ENCODE data around the gene TMEM259. TPM values are rescaled to one million over a fixed set of nuclear protein-coding genes. Genes with fewer than 3 reads are reported as not detected.

Gene TMEM259
- total and polyA plus RNA-seq, 2 of the 13 experiments (the other 11 are each of a cell fraction or from before 2014, with no cell fraction given), result 64.7 to 164 TPM

DNA sequence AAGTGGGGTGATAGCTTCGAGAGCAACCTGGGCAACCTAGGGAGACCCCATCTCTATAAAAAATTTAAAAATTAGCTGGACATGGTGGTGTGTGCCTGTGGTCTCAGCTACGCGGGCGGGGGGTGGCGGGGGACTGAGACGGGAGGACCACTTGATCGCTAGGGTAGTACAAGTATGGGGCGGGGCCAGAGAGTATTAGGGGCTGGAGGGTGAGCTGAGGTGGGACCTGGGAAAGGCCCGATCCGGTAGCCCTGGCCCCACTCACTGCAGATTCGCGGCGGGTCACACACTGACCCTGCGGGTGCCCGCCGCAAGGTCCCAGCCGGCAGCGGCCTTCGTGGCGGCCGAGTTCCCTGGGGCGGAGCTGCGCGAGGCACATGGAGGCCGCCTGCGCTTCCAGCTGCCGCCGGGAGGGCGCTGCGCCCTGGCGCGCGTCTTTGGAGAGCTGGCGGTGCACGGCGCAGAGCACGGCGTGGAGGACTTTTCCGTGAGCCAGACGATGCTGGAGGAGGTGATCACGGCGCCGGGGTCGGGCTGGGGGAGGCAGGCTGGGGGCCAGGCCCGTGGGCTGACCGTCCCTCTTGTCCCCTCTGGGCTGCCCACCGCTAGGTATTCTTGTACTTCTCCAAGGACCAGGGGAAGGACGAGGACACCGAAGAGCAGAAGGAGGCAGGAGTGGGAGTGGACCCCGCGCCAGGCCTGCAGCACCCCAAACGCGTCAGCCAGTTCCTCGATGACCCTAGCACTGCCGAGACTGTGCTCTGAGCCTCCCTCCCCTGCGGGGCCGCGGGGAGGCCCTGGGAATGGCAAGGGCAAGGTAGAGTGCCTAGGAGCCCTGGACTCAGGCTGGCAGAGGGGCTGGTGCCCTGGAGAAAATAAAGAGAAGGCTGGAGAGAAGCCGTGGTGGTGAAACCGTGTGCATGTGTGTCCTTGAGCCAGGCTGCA lies 44.0 kb upstream of the TMEM259 start (continued):
- no peak for TF ChIP-seq NR2C2 (CRISPR knock-in tag; IDR thresholded peaks at IDR 0.05; ENCODE audit: borderline replicate concordance)
- TF ChIP-seq ISX (CRISPR knock-in tag; conservative IDR thresholded peaks at IDR 0.05), result no peak
- no peak for TF ChIP-seq PBX3 (CRISPR knock-in tag; IDR thresholded peaks at IDR 0.05; ENCODE audit: borderline replicate concordance)
- peak; percentile 70 for TF ChIP-seq ZNF563 (CRISPR knock-in tag; IDR thresholded peaks at IDR 0.05)
- no peak for TF ChIP-seq ZNF670 (CRISPR knock-in tag; IDR thresholded peaks at IDR 0.05; ENCODE audit: borderline replicate concordance)
- TF ChIP-seq STAG1 (CRISPR knock-in tag; IDR thresholded peaks at IDR 0.05), result peak; percentile 54
- peak; percentile 87 for TF ChIP-seq MYC (CRISPR knock-in tag; IDR thresholded peaks at IDR 0.05; ENCODE audit: borderline replicate concordance)
- TF ChIP-seq ZNF768 (CRISPR knock-in tag; IDR thresholded peaks at IDR 0.05), result 0 out of 2 replicates have a peak, but pooled peaks have one; percentile 56
- TF ChIP-seq HNRNPLL (IDR thresholded peaks at IDR 0.05; ENCODE audit: low read depth, low read length, poor library complexity, severe bottlenecking), result peak; percentile 41
- peak; percentile 41; the same call in 1 of the 2 replicates for TF ChIP-seq ZNF274 (CRISPR knock-in tag; IDR thresholded peaks at IDR 0.05)
- TF ChIP-seq SOX5 (CRISPR knock-in tag; IDR thresholded peaks at IDR 0.05; ENCODE audit: borderline replicate concordance), result peak; percentile 28; the same call in 1 of the 2 replicates
- no peak for TF ChIP-seq ZNF143 (CRISPR knock-in tag; IDR thresholded peaks at IDR 0.05)
- peak; percentile 29; the same call in 1 of the 2 replicates for TF ChIP-seq ZNF205 (CRISPR knock-in tag; IDR thresholded peaks at IDR 0.05)
- no peak for TF ChIP-seq ZBTB20 (CRISPR knock-in tag; IDR thresholded peaks at IDR 0.05; ENCODE audit: borderline replicate concordance, low read depth)
- TF ChIP-seq MTA3 (CRISPR knock-in tag; IDR thresholded peaks at IDR 0.05), result no peak
- TF ChIP-seq, protein P1, sequence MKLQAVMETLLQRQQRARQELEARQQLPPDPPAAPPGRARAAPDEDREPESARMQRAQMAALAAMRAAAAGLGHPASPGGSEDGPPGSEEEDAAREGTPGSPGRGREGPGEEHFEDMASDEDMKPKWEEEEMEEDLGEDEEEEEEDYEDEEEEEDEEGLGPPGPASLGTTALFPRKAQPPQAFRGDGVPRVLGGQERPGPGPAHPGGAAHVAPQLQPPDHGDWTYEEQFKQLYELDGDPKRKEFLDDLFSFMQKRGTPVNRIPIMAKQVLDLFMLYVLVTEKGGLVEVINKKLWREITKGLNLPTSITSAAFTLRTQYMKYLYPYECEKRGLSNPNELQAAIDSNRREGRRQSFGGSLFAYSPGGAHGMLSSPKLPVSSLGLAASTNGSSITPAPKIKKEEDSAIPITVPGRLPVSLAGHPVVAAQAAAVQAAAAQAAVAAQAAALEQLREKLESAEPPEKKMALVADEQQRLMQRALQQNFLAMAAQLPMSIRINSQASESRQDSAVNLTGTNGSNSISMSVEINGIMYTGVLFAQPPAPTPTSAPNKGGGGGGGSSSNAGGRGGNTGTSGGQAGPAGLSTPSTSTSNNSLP (IDR thresholded peaks at IDR 0.05; ENCODE audit: low read depth, low read length), result no peak
- 0 out of 2 replicates have a peak, but pooled peaks have one; percentile 8 for TF ChIP-seq HNRNPL (IDR thresholded peaks at IDR 0.05; ENCODE audit: low read depth, low read length)
- TF ChIP-seq TMF1 (CRISPR knock-in tag; IDR thresholded peaks at IDR 0.05; ENCODE audit: low read depth), result 0 out of 2 replicates have a peak, but pooled peaks have one; percentile 5
- TF ChIP-seq, protein P2, sequence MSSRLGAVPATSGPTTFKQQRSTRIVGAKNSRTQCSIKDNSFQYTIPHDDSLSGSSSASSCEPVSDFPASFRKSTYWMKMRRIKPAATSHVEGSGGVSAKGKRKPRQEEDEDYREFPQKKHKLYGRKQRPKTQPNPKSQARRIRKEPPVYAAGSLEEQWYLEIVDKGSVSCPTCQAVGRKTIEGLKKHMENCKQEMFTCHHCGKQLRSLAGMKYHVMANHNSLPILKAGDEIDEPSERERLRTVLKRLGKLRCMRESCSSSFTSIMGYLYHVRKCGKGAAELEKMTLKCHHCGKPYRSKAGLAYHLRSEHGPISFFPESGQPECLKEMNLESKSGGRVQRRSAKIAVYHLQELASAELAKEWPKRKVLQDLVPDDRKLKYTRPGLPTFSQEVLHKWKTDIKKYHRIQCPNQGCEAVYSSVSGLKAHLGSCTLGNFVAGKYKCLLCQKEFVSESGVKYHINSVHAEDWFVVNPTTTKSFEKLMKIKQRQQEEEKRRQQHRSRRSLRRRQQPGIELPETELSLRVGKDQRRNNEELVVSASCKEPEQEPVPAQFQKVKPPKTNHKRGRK (CRISPR knock-in tag; IDR thresholded peaks at IDR 0.05), result no peak
- peak; percentile 81 for TF ChIP-seq KDM2A (CRISPR knock-in tag; IDR thresholded peaks at IDR 0.05; ENCODE audit: borderline replicate concordance, low read depth)
- TF ChIP-seq TBX3 (IDR thresholded peaks at IDR 0.05; ENCODE audit: borderline replicate concordance), result no peak
- no peak for TF ChIP-seq RARG (CRISPR knock-in tag; IDR thresholded peaks at IDR 0.05; ENCODE audit: low read depth)

Data from HepG2 (cell line).